Brain microvascular endothelial cell (primary cell): ENCODE results near the gene CLDN9.

Source experiments
- DNase-seq: peaks from one replicate; pipeline ENCODE4 v3.0.0-alpha.2; 2020
- H3K27ac ChIP-seq: fragments of 250-450 bp; sonication (Bioruptor Pico); 2 replicates; pipeline ENCODE4 v1.5.1; 2020; ENCODE audit warnings: mild to moderate bottlenecking, moderate library complexity
- H3K27me3 ChIP-seq: fragments of 250-450 bp; sonication (Bioruptor Pico); replicated peaks from 2 replicates; pipeline ENCODE4 v1.5.1; 2020; ENCODE audit warnings: mild to moderate bottlenecking
- H3K36me3 ChIP-seq: fragments of 250-450 bp; sonication (Bioruptor Pico); replicated peaks from 2 replicates; pipeline ENCODE4 v1.5.1; 2020; ENCODE audit warnings: mild to moderate bottlenecking
- H3K4me3 ChIP-seq: 2 replicates; pipeline ENCODE4 v1.5.1; 2011; ENCODE audit warnings: low read depth, mild to moderate bottlenecking, control low read depth, low read length, moderate library complexity
- in situ Hi-C: cut with HindIII; loops from 2 replicates; pipeline ENCODE4 v1.10.0; 2017; ENCODE audit warnings: low sequenced_read_pairs, low pct_ligation_motif_present
- TF ChIP-seq, protein P1 (sequence below): IDR thresholded peaks from 2 replicates; pipeline ENCODE4 v1.5.1; 2011; ENCODE audit warnings: low read depth, mild to moderate bottlenecking, moderate library complexity, low read length, control low read depth, inconsistent platforms; ENCODE audit errors: missing control alignments

CLDN9 gene

DNA sequence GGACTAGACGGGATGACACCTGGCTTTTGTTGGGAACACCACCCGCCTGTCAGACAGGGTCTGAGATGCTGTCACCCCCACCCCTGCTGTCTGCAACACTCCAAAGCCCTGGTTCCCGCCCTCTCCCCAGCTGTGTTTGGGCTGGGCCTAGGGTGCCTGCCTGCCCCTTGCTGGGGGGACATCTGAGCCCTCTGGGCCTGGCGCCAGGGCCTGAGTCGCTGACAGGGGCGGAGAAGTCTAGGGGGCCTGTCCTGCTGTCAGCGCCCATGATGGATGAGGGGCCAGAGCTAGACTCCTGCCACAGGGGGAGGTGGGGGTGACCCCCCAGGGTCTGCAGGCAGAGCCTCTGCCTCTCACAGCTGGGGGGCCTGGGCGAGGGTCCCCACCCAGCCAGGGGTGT lies 24.9 kb upstream of the CLDN9 start:
- in situ Hi-C loops: no loop called here
- H3K27ac ChIP-seq: no peak overlapping the region
- H3K36me3 ChIP-seq: no peaks in the 10 kb centered on the region
- H3K4me3 ChIP-seq: no peak overlapping the region
- TF ChIP-seq, protein P1, sequence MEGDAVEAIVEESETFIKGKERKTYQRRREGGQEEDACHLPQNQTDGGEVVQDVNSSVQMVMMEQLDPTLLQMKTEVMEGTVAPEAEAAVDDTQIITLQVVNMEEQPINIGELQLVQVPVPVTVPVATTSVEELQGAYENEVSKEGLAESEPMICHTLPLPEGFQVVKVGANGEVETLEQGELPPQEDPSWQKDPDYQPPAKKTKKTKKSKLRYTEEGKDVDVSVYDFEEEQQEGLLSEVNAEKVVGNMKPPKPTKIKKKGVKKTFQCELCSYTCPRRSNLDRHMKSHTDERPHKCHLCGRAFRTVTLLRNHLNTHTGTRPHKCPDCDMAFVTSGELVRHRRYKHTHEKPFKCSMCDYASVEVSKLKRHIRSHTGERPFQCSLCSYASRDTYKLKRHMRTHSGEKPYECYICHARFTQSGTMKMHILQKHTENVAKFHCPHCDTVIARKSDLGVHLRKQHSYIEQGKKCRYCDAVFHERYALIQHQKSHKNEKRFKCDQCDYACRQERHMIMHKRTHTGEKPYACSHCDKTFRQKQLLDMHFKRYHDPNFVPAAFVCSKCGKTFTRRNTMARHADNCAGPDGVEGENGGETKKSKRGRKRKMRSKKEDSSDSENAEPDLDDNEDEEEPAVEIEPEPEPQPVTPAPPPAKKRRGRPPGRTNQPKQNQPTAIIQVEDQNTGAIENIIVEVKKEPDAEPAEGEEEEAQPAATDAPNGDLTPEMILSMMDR: no peak
- DNase-seq: no peak
- peaks cover 2% of the 10 kb centered on the region for H3K27me3 ChIP-seq

DNA sequence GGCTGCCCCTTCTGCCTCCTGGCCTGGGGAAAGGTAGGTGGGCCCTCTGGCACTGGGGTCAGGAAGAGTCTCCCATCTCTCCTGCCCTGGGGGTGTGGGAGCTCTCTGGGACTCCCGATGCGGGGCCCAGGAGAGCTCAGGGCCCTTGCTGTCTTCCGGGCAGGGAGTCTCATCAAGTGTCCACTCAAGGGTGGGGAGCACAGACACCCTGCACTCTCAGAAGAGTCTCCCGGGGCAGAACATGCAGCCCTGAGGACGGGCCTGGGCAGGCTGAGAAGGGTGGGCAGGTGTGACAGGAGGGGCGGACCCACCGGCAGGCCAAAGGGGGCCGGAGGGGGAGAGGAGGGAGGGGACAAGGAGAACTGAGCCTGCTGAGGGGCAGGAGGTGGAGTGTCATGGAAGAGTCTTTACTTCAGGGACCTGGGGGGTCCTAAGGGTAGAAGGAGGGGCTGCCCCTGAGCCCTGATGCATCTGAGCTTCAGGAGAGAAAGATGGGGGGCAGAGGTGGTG lies 24.1 kb upstream of the CLDN9 start:
- H3K4me3 ChIP-seq: no peak overlapping the region
- H3K36me3 ChIP-seq: no peaks in the 10 kb centered on the region
- in situ Hi-C loops: no loop called here
- TF ChIP-seq, protein P1: no peak
- H3K27me3 ChIP-seq: peaks cover 2% of the 10 kb centered on the region
- no peak for DNase-seq
- no peak overlapping the region for H3K27ac ChIP-seq

DNA sequence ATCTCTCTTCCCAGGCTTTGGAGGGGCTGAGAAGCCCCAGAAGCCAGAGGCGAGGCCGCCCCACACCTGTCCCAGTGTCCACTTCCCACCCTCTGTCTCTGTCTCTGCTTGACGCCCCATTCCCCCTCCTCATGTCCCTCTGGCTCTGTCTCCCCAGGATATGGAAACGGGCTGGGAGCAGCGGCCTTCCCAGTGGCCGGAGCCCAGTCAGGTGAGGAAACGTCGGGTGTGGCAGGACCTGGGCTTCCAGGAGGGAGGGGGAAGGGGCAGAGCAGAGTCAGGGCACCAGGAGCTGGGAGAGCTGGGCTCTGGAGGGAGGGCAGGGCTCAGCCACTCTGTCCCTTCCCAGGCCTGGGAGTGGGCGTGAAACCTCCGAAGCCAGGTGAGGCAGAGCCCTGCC lies 21.8 kb upstream of the CLDN9 start:
- no peak overlapping the region for H3K4me3 ChIP-seq
- in situ Hi-C loops: no loop called here
- DNase-seq: no peak
- TF ChIP-seq, protein P1: no peak
- H3K36me3 ChIP-seq: no peaks in the 10 kb centered on the region
- no peak overlapping the region for H3K27ac ChIP-seq
- peaks cover 2% of the 10 kb centered on the region for H3K27me3 ChIP-seq

DNA sequence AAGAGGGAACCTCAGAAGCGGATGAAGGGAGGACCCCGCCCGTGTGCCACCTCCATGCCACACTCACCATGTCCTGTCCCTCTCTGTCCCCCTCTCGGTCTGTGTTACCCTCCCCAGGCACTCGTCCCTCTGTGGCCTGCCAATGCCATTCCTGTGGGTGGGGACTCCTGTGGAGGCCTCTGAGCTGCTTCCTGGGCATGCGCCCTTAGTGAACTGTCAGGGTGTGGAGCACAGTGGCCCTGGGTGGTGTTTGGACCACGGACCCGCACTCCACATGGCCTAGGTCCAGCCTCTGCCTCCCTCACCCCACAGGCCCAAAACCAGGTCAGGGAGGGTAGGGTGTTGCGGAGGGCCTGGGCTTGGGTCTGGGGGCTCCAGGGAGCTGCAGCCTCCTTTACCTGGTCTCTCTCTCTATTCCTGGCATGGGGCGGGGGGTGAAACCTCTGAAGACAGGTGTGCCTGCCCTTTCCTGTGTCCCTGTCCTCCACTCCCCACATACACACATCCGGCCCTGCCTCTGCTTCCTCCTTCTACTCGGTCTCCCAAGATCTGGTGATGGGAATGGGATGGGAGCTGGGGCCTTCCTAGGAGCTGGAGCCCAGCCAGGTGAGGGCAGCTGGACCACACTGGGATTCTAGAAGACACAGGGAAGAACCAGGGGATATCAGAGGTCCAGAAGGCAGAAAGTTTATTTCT lies 21.0 kb upstream of the CLDN9 start:
- H3K4me3 ChIP-seq: no peak overlapping the region
- H3K36me3 ChIP-seq: no peaks in the 10 kb centered on the region
- in situ Hi-C loops: no loop called here
- no peak for DNase-seq
- no peak overlapping the region for H3K27ac ChIP-seq
- H3K27me3 ChIP-seq: peaks cover 2% of the 10 kb centered on the region
- TF ChIP-seq, protein P1: no peak

DNA sequence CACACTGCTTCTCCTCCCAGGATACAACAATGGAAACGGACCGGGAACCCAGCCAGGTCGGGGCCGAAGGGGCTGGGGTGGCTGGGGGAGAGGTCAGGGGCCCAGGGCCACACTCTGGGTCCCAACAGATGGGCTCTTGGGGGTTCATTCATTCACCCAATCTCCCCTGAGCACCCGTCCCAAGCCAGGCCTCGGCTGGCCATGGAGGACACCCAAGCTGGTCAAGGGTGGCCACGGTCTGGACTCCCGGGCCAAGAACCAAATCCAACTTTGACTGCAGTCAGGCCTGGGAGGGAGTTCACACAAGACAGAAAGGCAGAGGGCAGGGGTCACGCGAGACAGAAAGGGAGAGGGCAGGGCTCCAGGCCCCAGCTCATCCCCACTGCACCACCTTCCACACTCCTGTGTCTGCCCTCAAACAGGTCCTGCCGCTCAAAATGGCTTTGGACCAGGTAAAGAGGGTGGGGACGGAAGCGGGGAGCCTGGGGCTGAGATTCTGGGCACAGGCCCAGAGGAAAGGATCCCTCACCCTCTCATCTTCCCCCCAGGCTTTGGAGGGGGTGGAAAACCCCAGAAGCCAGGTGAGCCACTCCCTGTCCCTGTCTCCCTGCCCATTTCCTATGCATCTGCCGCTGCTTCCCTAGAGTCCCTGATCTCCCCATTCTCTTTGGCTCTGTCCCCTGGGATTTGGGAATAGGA lies 20.2 kb upstream of the CLDN9 start:
- DNase-seq: no peak
- H3K36me3 ChIP-seq: no peaks in the 10 kb centered on the region
- H3K27me3 ChIP-seq: peaks cover 2% of the 10 kb centered on the region
- no peak overlapping the region for H3K27ac ChIP-seq
- TF ChIP-seq, protein P1: no peak
- H3K4me3 ChIP-seq: no peak overlapping the region
- in situ Hi-C loops: no loop called here

DNA sequence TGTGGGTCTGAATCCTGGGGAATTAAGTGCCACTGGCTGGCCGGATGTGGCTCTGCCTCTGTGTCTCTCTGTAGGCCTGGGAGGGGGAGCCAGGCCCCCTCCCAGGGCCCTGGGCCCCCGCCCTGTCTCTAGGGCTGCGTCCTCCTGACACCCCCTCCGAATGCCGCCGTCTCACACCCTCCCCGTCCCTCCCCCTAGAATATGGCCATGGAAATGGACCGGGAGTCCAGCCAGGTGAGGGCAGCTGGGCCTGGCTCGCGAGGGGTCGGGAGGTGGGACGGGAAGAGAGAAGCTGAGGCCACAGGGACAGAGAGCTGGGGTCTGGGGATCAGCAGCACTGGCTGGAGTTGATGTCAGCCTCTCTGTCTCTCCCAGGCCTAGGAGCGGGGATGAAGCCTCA lies 16.4 kb upstream of the CLDN9 start:
- in situ Hi-C loops: no loop called here
- no peak for DNase-seq
- H3K27me3 ChIP-seq: peaks cover 4% of the 10 kb centered on the region
- H3K36me3 ChIP-seq: no peaks in the 10 kb centered on the region
- TF ChIP-seq, protein P1: no peak
- H3K4me3 ChIP-seq: no peak overlapping the region
- no peak overlapping the region for H3K27ac ChIP-seq
